Activated CD4-positive, alpha-beta memory T cell treated with anti-CD3 and anti-CD28 coated beads for 36 hours (primary cell): Measurements from ENCODE around the gene CLNK. TPM values are rescaled to one million over a fixed set of nuclear protein-coding genes. Genes with fewer than 3 reads are reported as not detected.

Experiments
- CTCF ChIA-PET: fragments of 350-600 bp; sonication (Branson Sonifier 250); formaldehyde crosslinking; loops from one replicate; lab custom pipeline; 2021; ENCODE audit warnings: antibody characterized with exemption, inconsistent platforms; lab: Charles Lee
- POLR2A ChIA-PET: fragments of 350-600 bp; sonication (Branson Sonifier 250); formaldehyde crosslinking; loops from one replicate; lab custom pipeline; 2021; ENCODE audit warnings: antibody characterized with exemption; lab: Charles Lee
- DNase-seq: peaks from one replicate; pipeline ENCODE4 v3.0.0-alpha.2; 2020
- H3K27ac Mint-ChIP-seq: one replicate; pipeline ENCODE4 v1.8.0; 2021; ENCODE audit warnings: mixed read lengths
- H3K27me3 Mint-ChIP-seq: one replicate; pipeline ENCODE4 v1.8.0; 2021; ENCODE audit warnings: mixed read lengths
- H3K36me3 Mint-ChIP-seq: one replicate; pipeline ENCODE4 v1.8.0; 2021; ENCODE audit warnings: mixed read lengths
- H3K4me1 Mint-ChIP-seq: one replicate; pipeline ENCODE4 v1.8.0; 2021; ENCODE audit warnings: low read depth, mixed read lengths
- H3K4me3 Mint-ChIP-seq: one replicate; pipeline ENCODE4 v1.8.0; 2021; ENCODE audit warnings: mild to moderate bottlenecking, mixed read lengths
- H3K9me3 Mint-ChIP-seq: one replicate; pipeline ENCODE4 v1.8.0; 2021; ENCODE audit warnings: mixed read lengths
- intact Hi-C: fragments of 100-400 bp; cut with micrococcal nuclease; formaldehyde crosslinking; loops from one replicate; pipeline ENCODE4 v1.15.1; 2023
- total RNA-seq, 2 experiments: library from RNA; stranded (reverse); gene quantifications; one replicate each; pipeline ENCODE4 v1.2.3, GENCODE V29; 2021

Gene CLNK
- total RNA-seq, 2 experiments from 2014 or later, result not detected

GRCh38 chr4:10456595-10457254, 227.8 kb downstream of the CLNK start:
- DNase-seq, result peak; percentile 75
- peaks cover 35% of the 10 kb centered on the region for H3K4me1 Mint-ChIP-seq
- ChIA-PET POLR2A (interaction anchor here (1.4 to 2.0 kb wide), 3 partner anchors 18 to 340 kb away, joined by 3 to 8 read pairs (median 5); partner anchors contain the start of gene WDR1), CTCF (interaction anchor here (0.7 to 1.4 kb wide), 3 partner anchors 81 to 1129 kb away, joined by 3 to 5 read pairs (median 4); no protein-coding TSS in a partner anchor)
- H3K4me3 Mint-ChIP-seq, result peak overlapping the region; percentile 87
- peak overlapping the region; percentile 59 for H3K27ac Mint-ChIP-seq
- peaks cover 4% of the 10 kb centered on the region for H3K27me3 Mint-ChIP-seq
- peaks cover 35% of the 10 kb centered on the region for H3K36me3 Mint-ChIP-seq
- intact Hi-C loops, result no loop called here
- H3K9me3 Mint-ChIP-seq, result no peaks in the 10 kb centered on the region

- Mint-ChIP-seq H3K27me3 (no peaks in the 10 kb centered on the region), H3K4me3 (peak overlapping the region; percentile 87), H3K27ac (peak overlapping the region; percentile 59), H3K9me3 (no peaks in the 10 kb centered on the region), H3K36me3 (peaks cover 38% of the 10 kb centered on the region), H3K4me1 (peaks cover 31% of the 10 kb centered on the region)
- ChIA-PET CTCF (interaction anchor here (0.6 to 1.4 kb wide), 4 partner anchors 81 to 1130 kb away, joined by 3 to 5 read pairs (median 4); no protein-coding TSS in a partner anchor), POLR2A (interaction anchor here (1.4 to 2.0 kb wide), 2 partner anchors 18 to 338 kb away, joined by 3 to 8 read pairs; no protein-coding TSS in a partner anchor)
- intact Hi-C loops, result no loop called here
- no peak for DNase-seq
Measured at GRCh38 chr4:10456260-10456594, 228.3 kb downstream of the CLNK start.

GRCh38 chr4:10455133-10455532, 229.4 kb downstream of the CLNK start:
- peaks cover 22% of the 10 kb centered on the region for H3K4me1 Mint-ChIP-seq
- H3K36me3 Mint-ChIP-seq, result peaks cover 48% of the 10 kb centered on the region
- peaks cover 8% of the 10 kb centered on the region for H3K9me3 Mint-ChIP-seq
- no peak for DNase-seq
- no peak overlapping the region for H3K4me3 Mint-ChIP-seq
- intact Hi-C loops, result no loop called here
- no peak overlapping the region for H3K27ac Mint-ChIP-seq
- H3K27me3 Mint-ChIP-seq, result no peaks in the 10 kb centered on the region
- CTCF ChIA-PET, result no interaction called here
- POLR2A ChIA-PET, result no interaction called here

- Mint-ChIP-seq H3K9me3 (peaks cover 8% of the 10 kb centered on the region), H3K27me3 (no peaks in the 10 kb centered on the region), H3K4me1 (peaks cover 22% of the 10 kb centered on the region), H3K27ac (no peak overlapping the region), H3K4me3 (no peak overlapping the region), H3K36me3 (peaks cover 52% of the 10 kb centered on the region)
- POLR2A ChIA-PET, result no interaction called here
- CTCF ChIA-PET, result no interaction called here
- intact Hi-C loops, result no loop called here
- no peak for DNase-seq
Measured at GRCh38 chr4:10454726-10455125, 229.8 kb downstream of the CLNK start.

GRCh38 chr4:10454121-10454520, 230.4 kb downstream of the CLNK start:
- Mint-ChIP-seq H3K4me3 (no peak overlapping the region), H3K4me1 (peaks cover 22% of the 10 kb centered on the region), H3K27ac (no peak overlapping the region), H3K9me3 (peaks cover 13% of the 10 kb centered on the region), H3K36me3 (peaks cover 58% of the 10 kb centered on the region), H3K27me3 (no peaks in the 10 kb centered on the region)
- ChIA-PET CTCF (no interaction called here), POLR2A (no interaction called here)
- DNase-seq, result no peak
- intact Hi-C loops, result no loop called here

- H3K27ac Mint-ChIP-seq, result no peak overlapping the region
- H3K27me3 Mint-ChIP-seq, result no peaks in the 10 kb centered on the region
- H3K4me3 Mint-ChIP-seq, result no peak overlapping the region
- peaks cover 57% of the 10 kb centered on the region for H3K9me3 Mint-ChIP-seq
- no peak for DNase-seq
- CTCF ChIA-PET, result interaction anchor here (1.3 kb wide), 1 partner anchor 12 kb away, joined by 5 read pairs; no protein-coding TSS in a partner anchor
- peaks cover 92% of the 10 kb centered on the region for H3K36me3 Mint-ChIP-seq
- no peaks in the 10 kb centered on the region for H3K4me1 Mint-ChIP-seq
- intact Hi-C loops, result no loop called here
- POLR2A ChIA-PET, result no interaction called here
Measured at GRCh38 chr4:10448991-10449390, 235.6 kb downstream of the CLNK start.

GRCh38 chr4:10442976-10443375, 241.6 kb downstream of the CLNK start:
- Mint-ChIP-seq H3K36me3 (peaks cover 81% of the 10 kb centered on the region), H3K27me3 (no peaks in the 10 kb centered on the region), H3K4me1 (no peaks in the 10 kb centered on the region), H3K4me3 (no peak overlapping the region), H3K27ac (no peak overlapping the region), H3K9me3 (peaks cover 64% of the 10 kb centered on the region)
- ChIA-PET POLR2A (no interaction called here), CTCF (interaction anchor here (1.0 kb wide), 1 partner anchor 95 kb away, joined by 3 read pairs; no protein-coding TSS in a partner anchor)
- no peak for DNase-seq
- intact Hi-C loops, result no loop called here

- ChIA-PET POLR2A (no interaction called here), CTCF (no interaction called here)
- DNase-seq, result no peak
- H3K4me3 Mint-ChIP-seq, result no peak overlapping the region
- intact Hi-C loops, result no loop called here
- H3K27me3 Mint-ChIP-seq, result no peaks in the 10 kb centered on the region
- peaks cover 69% of the 10 kb centered on the region for H3K36me3 Mint-ChIP-seq
- H3K4me1 Mint-ChIP-seq, result no peaks in the 10 kb centered on the region
- H3K27ac Mint-ChIP-seq, result no peak overlapping the region
- H3K9me3 Mint-ChIP-seq, result peaks cover 53% of the 10 kb centered on the region
Measured at GRCh38 chr4:10441512-10441911, 243.1 kb downstream of the CLNK start.

- Mint-ChIP-seq H3K27me3 (no peaks in the 10 kb centered on the region), H3K4me3 (no peak overlapping the region), H3K36me3 (peaks cover 43% of the 10 kb centered on the region), H3K9me3 (peaks cover 28% of the 10 kb centered on the region), H3K4me1 (no peaks in the 10 kb centered on the region), H3K27ac (no peak overlapping the region)
- no peak for DNase-seq
- intact Hi-C loops, result no loop called here
- ChIA-PET CTCF (no interaction called here), POLR2A (interaction anchor here (0.7 kb wide), 1 partner anchor 18 kb away, joined by 3 read pairs; the partner anchor contains the start of gene ZNF518B)
Measured at GRCh38 chr4:10438924-10439323, 245.6 kb downstream of the CLNK start.

- H3K27me3 Mint-ChIP-seq, result no peaks in the 10 kb centered on the region
- peaks cover 31% of the 10 kb centered on the region for H3K36me3 Mint-ChIP-seq
- ChIA-PET CTCF (no interaction called here), POLR2A (interaction anchor here (0.8 kb wide), 1 partner anchor 9 kb away, joined by 3 read pairs; no protein-coding TSS in a partner anchor)
- no peak overlapping the region for H3K27ac Mint-ChIP-seq
- H3K9me3 Mint-ChIP-seq, result peaks cover 18% of the 10 kb centered on the region
- H3K4me3 Mint-ChIP-seq, result no peak overlapping the region
- intact Hi-C loops, result no loop called here
- DNase-seq, result no peak
- no peaks in the 10 kb centered on the region for H3K4me1 Mint-ChIP-seq
Measured at GRCh38 chr4:10437735-10438134, 246.8 kb downstream of the CLNK start.
